ENCODE results near the gene ADIPOQ.
"Not testable (repeated sequence)": the region's sequence is repeated elsewhere in the genome, so short reads cannot be mapped to it uniquely, and the experiment has no call there.

Gene ADIPOQ

GRCh38 chr3:186842426-186843038 lies at the start of gene ADIPOQ:
Gene ADIPOQ, plus strand, starts transcription at chr3:186842710. Its CDS starts 10,349 bp downstream, at chr3:186853059.
- intact Hi-C loops (cut with micrococcal nuclease), result no loop called here
- Mint-ChIP-seq H3K4me1 (ENCODE audit: low read depth) (peaks cover 57% of the 10 kb centered on the region), H3K9me3 (no peaks in the 10 kb centered on the region), H3K36me3 (ENCODE audit: low read depth) (no peaks in the 10 kb centered on the region), H3K27ac (peak within 1 kb of the TSS; percentile 52), H3K27me3 (peaks cover 1% of the 10 kb centered on the region), H3K4me3 (no peak within 1 kb of the TSS)

GRCh38 chr3:186798239-186798874 lies 44.2 kb upstream of the ADIPOQ start:
- Mint-ChIP-seq H3K4me3 (no peak overlapping the region), H3K9me3 (no peaks in the 10 kb centered on the region), H3K27ac (no peak overlapping the region), H3K4me1 (ENCODE audit: low read depth) (peaks cover 6% of the 10 kb centered on the region), H3K27me3 (no peaks in the 10 kb centered on the region), H3K36me3 (ENCODE audit: low read depth) (peaks cover 67% of the 10 kb centered on the region)
- intact Hi-C loops (cut with micrococcal nuclease), result no loop called here

- Mint-ChIP-seq H3K9me3 (no peaks in the 10 kb centered on the region), H3K27ac (no peak overlapping the region), H3K4me1 (ENCODE audit: low read depth) (peaks cover 6% of the 10 kb centered on the region), H3K4me3 (no peak overlapping the region), H3K27me3 (no peaks in the 10 kb centered on the region), H3K36me3 (ENCODE audit: low read depth) (peaks cover 54% of the 10 kb centered on the region)
- intact Hi-C loops (cut with micrococcal nuclease), result no loop called here
Measured at GRCh38 chr3:186800285-186800684, 42.2 kb upstream of the ADIPOQ start.

GRCh38 chr3:186802701-186803100 lies 39.8 kb upstream of the ADIPOQ start:
- Mint-ChIP-seq H3K9me3 (no peaks in the 10 kb centered on the region), H3K36me3 (ENCODE audit: low read depth) (peaks cover 38% of the 10 kb centered on the region), H3K27me3 (no peaks in the 10 kb centered on the region), H3K4me3 (no peak overlapping the region), H3K4me1 (ENCODE audit: low read depth) (peaks cover 14% of the 10 kb centered on the region), H3K27ac (no peak overlapping the region)
- intact Hi-C loops (cut with micrococcal nuclease), result no loop called here

- Mint-ChIP-seq H3K4me1 (ENCODE audit: low read depth) (peaks cover 11% of the 10 kb centered on the region), H3K36me3 (ENCODE audit: low read depth) (peaks cover 33% of the 10 kb centered on the region)
- H3K27me3 Mint-ChIP-seq; H3K27ac Mint-ChIP-seq; intact Hi-C loops (cut with micrococcal nuclease); H3K4me3 Mint-ChIP-seq; H3K9me3 Mint-ChIP-seq: not testable (repeated sequence)
Measured at GRCh38 chr3:186803447-186803846, 39.1 kb upstream of the ADIPOQ start.

GRCh38 chr3:186806089-186807055 lies 36.1 kb upstream of the ADIPOQ start, which contains the start of gene RFC4:
Gene RFC4, minus strand, starts transcription at chr3:186806482. Its CDS starts 1,769 bp downstream, at chr3:186804713.
- Mint-ChIP-seq H3K36me3 (ENCODE audit: low read depth) (peaks cover 23% of the 10 kb centered on the region), H3K4me3 (peak within 1 kb of the TSS; percentile 77), H3K27me3 (no peaks in the 10 kb centered on the region), H3K9me3 (no peaks in the 10 kb centered on the region), H3K4me1 (ENCODE audit: low read depth) (peaks cover 8% of the 10 kb centered on the region), H3K27ac (peak within 1 kb of the TSS; percentile 77)
- intact Hi-C loops (cut with micrococcal nuclease), result loop anchor here (2.0 kb wide), 1 partner anchor 18 kb away; no protein-coding TSS in a partner anchor

GRCh38 chr3:186807231-186807630 lies 35.3 kb upstream of the ADIPOQ start:
- intact Hi-C loops (cut with micrococcal nuclease), result loop anchor here (2.0 kb wide), 1 partner anchor 18 kb away; no protein-coding TSS in a partner anchor
- Mint-ChIP-seq H3K9me3 (no peaks in the 10 kb centered on the region), H3K4me3 (peak overlapping the region; percentile 77), H3K27ac (peak overlapping the region; percentile 77), H3K36me3 (ENCODE audit: low read depth) (peaks cover 29% of the 10 kb centered on the region), H3K4me1 (ENCODE audit: low read depth) (peaks cover 8% of the 10 kb centered on the region), H3K27me3 (peaks cover 3% of the 10 kb centered on the region)

GRCh38 chr3:186810336-186810996 lies 32.0 kb upstream of the ADIPOQ start:
- Mint-ChIP-seq H3K36me3 (ENCODE audit: low read depth) (peaks cover 38% of the 10 kb centered on the region), H3K4me1 (ENCODE audit: low read depth) (peaks cover 12% of the 10 kb centered on the region), H3K9me3 (no peaks in the 10 kb centered on the region), H3K27me3 (peaks cover 7% of the 10 kb centered on the region), H3K4me3 (no peak overlapping the region), H3K27ac (no peak overlapping the region)
- intact Hi-C loops (cut with micrococcal nuclease), result no loop called here

GRCh38 chr3:186811313-186811712 lies 31.2 kb upstream of the ADIPOQ start:
- H3K9me3 Mint-ChIP-seq; intact Hi-C loops (cut with micrococcal nuclease); H3K27me3 Mint-ChIP-seq; H3K27ac Mint-ChIP-seq; H3K4me3 Mint-ChIP-seq: not testable (repeated sequence)
- Mint-ChIP-seq H3K4me1 (ENCODE audit: low read depth) (peaks cover 21% of the 10 kb centered on the region), H3K36me3 (ENCODE audit: low read depth) (peaks cover 45% of the 10 kb centered on the region)

GRCh38 chr3:186814100-186814499 lies 28.4 kb upstream of the ADIPOQ start:
- Mint-ChIP-seq H3K27ac (no peak overlapping the region), H3K9me3 (no peaks in the 10 kb centered on the region), H3K4me3 (no peak overlapping the region), H3K36me3 (ENCODE audit: low read depth) (peaks cover 72% of the 10 kb centered on the region), H3K27me3 (peaks cover 7% of the 10 kb centered on the region), H3K4me1 (ENCODE audit: low read depth) (peaks cover 24% of the 10 kb centered on the region)
- intact Hi-C loops (cut with micrococcal nuclease), result no loop called here

- Mint-ChIP-seq H3K9me3 (no peaks in the 10 kb centered on the region), H3K27ac (no peak overlapping the region), H3K4me1 (ENCODE audit: low read depth) (peaks cover 24% of the 10 kb centered on the region), H3K4me3 (no peak overlapping the region), H3K27me3 (peaks cover 7% of the 10 kb centered on the region), H3K36me3 (ENCODE audit: low read depth) (peaks cover 75% of the 10 kb centered on the region)
- intact Hi-C loops (cut with micrococcal nuclease), result no loop called here
Measured at GRCh38 chr3:186815435-186815834, 27.1 kb upstream of the ADIPOQ start.

- no peak overlapping the region for H3K27ac Mint-ChIP-seq
- H3K27me3 Mint-ChIP-seq, result no peaks in the 10 kb centered on the region
- peaks cover 34% of the 10 kb centered on the region for H3K4me1 Mint-ChIP-seq (ENCODE audit: low read depth)
- H3K9me3 Mint-ChIP-seq, result no peaks in the 10 kb centered on the region
- no peak overlapping the region for H3K4me3 Mint-ChIP-seq
- intact Hi-C loops (cut with micrococcal nuclease), result no loop called here
- peaks cover 71% of the 10 kb centered on the region for H3K36me3 Mint-ChIP-seq (ENCODE audit: low read depth)
Measured at GRCh38 chr3:186818516-186818915, 24.0 kb upstream of the ADIPOQ start.

GRCh38 chr3:186818956-186819355 lies 23.6 kb upstream of the ADIPOQ start:
- Mint-ChIP-seq H3K27me3 (peaks cover 1% of the 10 kb centered on the region), H3K4me1 (ENCODE audit: low read depth) (peaks cover 37% of the 10 kb centered on the region), H3K4me3 (no peak overlapping the region), H3K36me3 (ENCODE audit: low read depth) (peaks cover 71% of the 10 kb centered on the region), H3K9me3 (no peaks in the 10 kb centered on the region), H3K27ac (no peak overlapping the region)
- intact Hi-C loops (cut with micrococcal nuclease), result no loop called here

Measured in dendritic cell treated with granulocyte-macrophage colony-stimulating factor and Interleukin-4, amounts not matched to agents 40 ng/mL and 50 ng/mL, for 4 days (primary cell).